Transverse colon (tissue), 4 donors: ENCODE measurements around the gene RIMBP2. TPM values are rescaled to one million over a fixed set of nuclear protein-coding genes. Genes with fewer than 3 reads are reported as not detected.

Experiments used
- DNase-seq: peaks from one replicate; pipeline ENCODE4 v3.0.0-alpha.2; 2019
- H3K27ac ChIP-seq, 4 donors: fragments of 200-600 bp; sonication (generic); 2 replicates each; pipeline ENCODE4 v1.5.1; 2016 to 2018; ENCODE audit warnings: inconsistent platforms in 4 of 4
- H3K27me3 ChIP-seq: fragments of 200-600 bp; sonication (generic); 2 replicates; pipeline ENCODE4 v1.5.1; 2017; ENCODE audit warnings: inconsistent platforms
- H3K36me3 ChIP-seq, 4 donors: fragments of 200-600 bp; sonication (generic); 2 replicates each; pipeline ENCODE4 v1.5.1; 2017 to 2019; ENCODE audit warnings: inconsistent platforms in 4 of 4
- H3K4me1 ChIP-seq, 4 donors: fragments of 200-600 bp; sonication (generic); 2 replicates each; pipeline ENCODE4 v1.5.1; 2017 to 2020; ENCODE audit warnings: inconsistent platforms in 4 of 4
- H3K4me3 ChIP-seq, 4 donors: fragments of 200-600 bp; sonication (generic); 1 replicate in 1 of 4; 2 replicates in 3 of 4; pipeline versions ENCODE4 v1.5.1 to v1.6.1; 2017 to 2019; ENCODE audit warnings: inconsistent platforms in 4 of 4
- H3K9me3 ChIP-seq, 2 donors: fragments of 200-600 bp; sonication (generic); 2 replicates each; pipeline ENCODE4 v1.5.1; 2017 to 2019; ENCODE audit warnings: inconsistent platforms in 2 of 2
- CTCF ChIP-seq, 5 experiments: fragments of 200-600 bp in 3 of 5; fragments of 450-650 bp in 2 of 5; sonication (generic) in 3 of 5; IDR thresholded peaks; 1 replicate in 2 of 5; 2 replicates in 3 of 5; pipeline ENCODE4 v1.5.1; 2016 to 2017; ENCODE audit warnings: antibody characterized with exemption in 5 of 5, inconsistent platforms in 3 of 5, mild to moderate bottlenecking in 2 of 5, moderate library complexity in 1 of 5
- EP300 ChIP-seq: sonication (generic); formaldehyde crosslinking; IDR thresholded peaks from one replicate; pipeline ENCODE4 v1.6.1; 2017; ENCODE audit warnings: antibody characterized with exemption, low read depth
- POLR2A ChIP-seq: fragments of 450-650 bp; IDR thresholded peaks from one replicate; pipeline ENCODE4 v1.6.1; 2016; ENCODE audit warnings: antibody characterized with exemption, mild to moderate bottlenecking, moderate library complexity
- POLR2AphosphoS5 ChIP-seq, 3 donors: sonication (generic); formaldehyde crosslinking; IDR thresholded peaks; one replicate each; pipeline ENCODE4 v1.6.1; 2016; ENCODE audit warnings: antibody characterized with exemption in 3 of 3
- WGBS, 2 donors: methylation state at CpG; one replicate each; pipeline ENCODE4 v1.1.5; 2018; ENCODE audit warnings: low coverage in 1 of 2; 5-methylcytosine and 5-hydroxymethylcytosine counted together
- in situ Hi-C, 4 donors: fragments of 200-750 bp; cut with MboI; loops; one replicate each; pipeline versions ENCODE4 v1.15.0 to v1.15.1; 2017; ENCODE audit warnings: low sequenced_read_pairs in 3 of 4, low pct_ligation_motif_present in 1 of 4, low pct_unique_long_range_greater_than_20kb in 1 of 4
- intact Hi-C: fragments of 100-400 bp; cut with DNase I; formaldehyde crosslinking; loops from one replicate; pipeline ENCODE4 v1.15.1; 2023; ENCODE audit warnings: low total_unique reads
- total RNA-seq, 4 donors: library from RNA; depleted of rRNA; stranded (reverse); fragments of >200 nt; gene quantifications; one replicate each; pipeline ENCODE4 v1.1.0, GENCODE V29; 2016

Gene RIMBP2
- total RNA-seq, 4 donors from 2014 or later = 2.9 to 17.3 (median 4.3) TPM

DNA sequence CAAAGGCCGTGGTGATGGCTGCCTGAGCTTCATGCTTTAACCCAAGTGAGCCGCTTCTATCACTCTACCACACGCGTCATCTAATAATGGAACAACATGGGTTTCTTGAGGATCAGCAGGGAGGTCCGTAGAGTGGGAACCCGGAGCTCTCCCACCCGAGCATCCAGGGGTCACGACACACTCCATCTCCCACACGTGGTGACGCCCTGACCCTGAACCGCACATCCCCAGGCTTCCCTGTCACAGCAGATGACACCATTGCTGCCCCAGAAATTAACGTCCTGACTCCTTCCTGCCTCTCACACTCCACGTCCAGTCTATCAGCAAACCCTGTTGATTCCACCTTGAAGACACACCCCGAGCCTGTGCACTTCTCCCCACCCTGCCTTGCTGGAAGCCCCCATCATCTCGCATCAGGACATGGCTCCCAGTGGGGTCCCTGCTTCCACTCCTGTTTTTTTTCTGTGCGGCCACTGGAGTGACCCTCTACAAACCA is 215.2 kb downstream of the RIMBP2 start:
- TF ChIP-seq EP300 (no peak), CTCF (IDR thresholded peaks at IDR 0.05) (no peak), POLR2AphosphoS5 (IDR thresholded peaks at IDR 0.05) (no peak), POLR2A (no peak)
- WGBS, 2 donors = 65 to 80% methylated on average over 5 to 16 of the region's 16 CpGs
- no peaks in the 10 kb centered on the region for H3K36me3 ChIP-seq
- no peaks in the 10 kb centered on the region for H3K27me3 ChIP-seq
- no peaks in the 10 kb centered on the region for H3K4me1 ChIP-seq
- in situ Hi-C loops (no loop called here), intact Hi-C loops (no loop called here)
- no peak for DNase-seq
- no peak overlapping the region for H3K27ac ChIP-seq
- H3K9me3 ChIP-seq = no peaks in the 10 kb centered on the region
- H3K4me3 ChIP-seq = no peak overlapping the region

DNA sequence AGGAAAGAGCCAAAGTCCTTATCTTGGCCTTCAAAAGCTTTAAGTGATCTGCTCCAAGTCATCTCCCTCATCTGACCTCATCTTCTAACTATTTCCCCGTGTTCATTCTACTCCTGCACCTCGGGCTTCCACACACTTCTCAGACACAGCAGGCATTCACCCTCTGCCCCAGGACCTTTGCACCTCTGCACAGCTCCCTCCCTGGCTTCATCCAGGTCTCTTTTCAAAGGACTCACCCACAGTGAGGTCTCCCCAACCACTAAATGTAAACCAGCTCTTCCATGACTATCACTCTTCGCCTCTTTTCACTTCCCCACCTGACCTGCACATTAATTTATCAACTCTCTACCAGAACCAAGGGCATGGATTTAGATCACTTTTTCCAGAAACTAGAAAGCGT is 216.6 kb downstream of the RIMBP2 start:
- no peaks in the 10 kb centered on the region for H3K27me3 ChIP-seq
- intact Hi-C loops = no loop called here
- H3K4me1 ChIP-seq = no peaks in the 10 kb centered on the region
- no peaks in the 10 kb centered on the region for H3K9me3 ChIP-seq
- 67 to 78% methylated on average over 4 of the region's 4 CpGs for whole genome bisulfite sequencing, 2 donors
- H3K27ac ChIP-seq = no peak overlapping the region
- no peak for DNase-seq
- TF ChIP-seq CTCF (IDR thresholded peaks at IDR 0.05) (no peak), POLR2A (no peak), POLR2AphosphoS5 (IDR thresholded peaks at IDR 0.05) (no peak), EP300 (no peak)
- in situ Hi-C loops = no loop called here
- no peak overlapping the region for H3K4me3 ChIP-seq
- no peaks in the 10 kb centered on the region for H3K36me3 ChIP-seq

- DNase-seq = no peak
- intact Hi-C loops = no loop called here
- Histone ChIP-seq H3K4me1 (no peaks in the 10 kb centered on the region), H3K36me3 (no peaks in the 10 kb centered on the region), H3K27ac (no peak overlapping the region), H3K9me3 (no peaks in the 10 kb centered on the region), H3K27me3 (no peaks in the 10 kb centered on the region), H3K4me3 (no peak overlapping the region)
- in situ Hi-C loops = no loop called here
- TF ChIP-seq CTCF (IDR thresholded peaks at IDR 0.05) (no peak), EP300 (no peak), POLR2A (no peak), POLR2AphosphoS5 (IDR thresholded peaks at IDR 0.05) (no peak)
- WGBS, 2 donors = 77 to 95% methylated on average over 5 to 7 of the region's 7 CpGs
Observed at GRCh38 chr12:130498589-130499385, 217.3 kb downstream of the RIMBP2 start.

GRCh38 chr12:130497991-130498390 is 218.1 kb downstream of the RIMBP2 start:
- no peak for DNase-seq
- no peak overlapping the region for H3K27ac ChIP-seq
- in situ Hi-C loops (no loop called here), intact Hi-C loops (no loop called here)
- no peaks in the 10 kb centered on the region for H3K9me3 ChIP-seq
- no peaks in the 10 kb centered on the region for H3K27me3 ChIP-seq
- WGBS, 2 donors = 79 to 83% methylated on average over 1 to 10 of the region's 10 CpGs
- TF ChIP-seq POLR2AphosphoS5 (IDR thresholded peaks at IDR 0.05) = no peak
- no peak for TF ChIP-seq POLR2A
- TF ChIP-seq EP300 = no peak
- TF ChIP-seq CTCF (IDR thresholded peaks at IDR 0.05) = no peak
- no peaks in the 10 kb centered on the region for H3K4me1 ChIP-seq
- no peak overlapping the region for H3K4me3 ChIP-seq
- no peaks in the 10 kb centered on the region for H3K36me3 ChIP-seq
